Measurements from ENCODE around the gene FOXE1. TPM values are rescaled to one million over a fixed set of nuclear protein-coding genes. Genes with fewer than 3 reads are reported as not detected.

Gene FOXE1
- total RNA-seq, 1 experiment from 2014 or later: not detected

DNA sequence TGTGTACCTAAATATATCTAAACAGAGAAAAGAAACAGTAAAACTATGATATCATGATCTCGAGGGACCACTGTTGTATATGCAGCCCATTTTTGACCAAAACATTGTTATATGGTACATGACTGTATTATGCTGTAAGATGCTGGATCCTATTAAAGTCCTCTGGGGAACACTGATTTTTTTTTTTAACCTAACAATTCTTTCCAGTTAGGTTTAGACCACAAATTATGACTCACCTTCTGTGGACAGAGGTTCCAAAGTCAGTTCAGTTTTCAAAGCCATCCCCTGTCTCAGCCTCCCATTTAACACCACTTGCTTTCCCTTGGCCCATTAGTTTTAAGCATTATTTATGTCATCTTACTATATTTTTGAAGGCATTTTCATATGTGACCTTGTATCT lies 42.2 kb downstream of the FOXE1 start:
- no peak overlapping the region for H2BK20ac ChIP-seq (ENCODE audit: low read depth, low read length, poor library complexity, severe bottlenecking)
- H3K4ac ChIP-seq (ENCODE audit: low read depth, low read length): no peak overlapping the region

More for the DNA sequence above, 42.2 kb downstream of the FOXE1 start:
- H3K36me3 Mint-ChIP-seq (ENCODE audit: insufficient read depth in 1 of 3, low read depth in 3 of 3): no peaks in the 10 kb centered on the region
- no peak overlapping the region for H3K23ac ChIP-seq (ENCODE audit: insufficient read length, low read depth, low read length)
- no peak overlapping the region for H2BK120ac ChIP-seq (ENCODE audit: low read depth, low read length, poor library complexity, severe bottlenecking)
- H2BK15ac ChIP-seq (ENCODE audit: low read depth, low read length): no peak overlapping the region
- no peaks in the 10 kb centered on the region for H3K4me1 ChIP-seq (ENCODE audit: insufficient read depth, low read length)
- no peaks in the 10 kb centered on the region for H3K27me3 ChIP-seq (ENCODE audit: insufficient read depth, low read length)
- H3K27ac Mint-ChIP-seq: no peak overlapping the region
- peaks cover 5 to 6% of the 10 kb centered on the region in 2 experiments for H3K4me1 Mint-ChIP-seq
- no peak overlapping the region for H3K14ac ChIP-seq (ENCODE audit: insufficient read depth, low read length)
- H4K20me1 ChIP-seq (ENCODE audit: control insufficient read depth, insufficient read depth, insufficient read length): no peaks in the 10 kb centered on the region
- H4K91ac ChIP-seq (ENCODE audit: insufficient read length, low read depth, low read length): no peak overlapping the region
- H2BK12ac ChIP-seq (ENCODE audit: insufficient read length, low read depth, low read length): no peak overlapping the region
- TF ChIP-seq CTCF (conservative IDR thresholded peaks at IDR 0.05): no peak
- H2AK5ac ChIP-seq (ENCODE audit: insufficient read length, low read length): no peak overlapping the region
- no peak overlapping the region for H3K18ac ChIP-seq (ENCODE audit: insufficient read length, low read depth, low read length)
- no peak overlapping the region for H2BK5ac ChIP-seq (ENCODE audit: insufficient read length, low read length)
- no peak overlapping the region for H4K5ac ChIP-seq (ENCODE audit: insufficient read length, low read depth, low read length)
- no peak overlapping the region for H2AFZ ChIP-seq (ENCODE audit: low read length)
- H3K79me2 ChIP-seq (ENCODE audit: insufficient read depth, low read length): no peaks in the 10 kb centered on the region
- H3K4me2 ChIP-seq (ENCODE audit: insufficient read depth, insufficient read length, low read length): no peak overlapping the region
- H3K79me1 ChIP-seq (ENCODE audit: insufficient read depth, low read depth, low read length, poor library complexity, severe bottlenecking): no peaks in the 10 kb centered on the region
- no peak overlapping the region for H3K56ac ChIP-seq (ENCODE audit: insufficient read length, low read depth, low read length)
- no peaks in the 10 kb centered on the region for H3K23me2 ChIP-seq (ENCODE audit: insufficient read length, low read depth, low read length, poor library complexity, severe bottlenecking)
- no peak overlapping the region for H4K8ac ChIP-seq (replicated peaks; ENCODE audit: insufficient read length, low read depth, low read length)
- no peak overlapping the region for H3K9ac ChIP-seq (ENCODE audit: extremely low read depth, insufficient read length, low read length)
- peaks cover 35% of the 10 kb centered on the region for H3K27me3 Mint-ChIP-seq (ENCODE audit: low read depth)
- no peak overlapping the region for H3K27ac ChIP-seq (ENCODE audit: insufficient read length, low read depth, low read length)
- H3K9me3 Mint-ChIP-seq: peaks cover 0 to 3% of the 10 kb centered on the region in 2 experiments; a peak in 1 of 5 replicates
- no peak overlapping the region for H3K4me3 Mint-ChIP-seq
- no CpG with 5 or more reads among the region's 1 CpG for WGBS (ENCODE audit: extremely low coverage, insufficient read length, low lambda C conversion rate)
- H3T11ph ChIP-seq (ENCODE audit: low read length): no peak overlapping the region
- no peak for DNase-seq
- no peaks in the 10 kb centered on the region for H3K9me3 ChIP-seq (ENCODE audit: control insufficient read depth, low read depth, low read length)
